ENCODE measurements around the gene CRCP.

GRCh38 chr7:66198469-66198868, 83.8 kb downstream of the CRCP start:
- TF ChIP-seq CTCF (IDR thresholded peaks at IDR 0.05) (no peak), POLR2AphosphoS5 (IDR thresholded peaks at IDR 0.05) (no peak), EP300 (IDR thresholded peaks at IDR 0.05) (no peak)

All from stomach (tissue), 4 donors.